Skin of body (tissue), 2 donors: Measurements from ENCODE around the gene CCL13. TPM values are rescaled to one million over a fixed set of nuclear protein-coding genes. Genes with fewer than 3 reads are reported as not detected.

Source experiments
- DNase-seq: peaks from one replicate; lab custom pipeline; 2025; lab: John Stamatoyannopoulos, UW
- total RNA-seq: library from RNA; depleted of rRNA; stranded (reverse); fragments of >200 nt; gene quantifications from one replicate; pipeline ENCODE4 v1.2.3, GENCODE V29; 2014

Gene CCL13
- total RNA-seq, 1 donor from 2014 or later, result 10.3 TPM

- DNase-seq, result no peak
These were observed 28.7 kb downstream of the CCL13 start for GRCh38 chr17:34384822-34385605.

GRCh38 chr17:34386343-34386696, 30.0 kb downstream of the CCL13 start:
- DNase-seq, result no peak

DNA sequence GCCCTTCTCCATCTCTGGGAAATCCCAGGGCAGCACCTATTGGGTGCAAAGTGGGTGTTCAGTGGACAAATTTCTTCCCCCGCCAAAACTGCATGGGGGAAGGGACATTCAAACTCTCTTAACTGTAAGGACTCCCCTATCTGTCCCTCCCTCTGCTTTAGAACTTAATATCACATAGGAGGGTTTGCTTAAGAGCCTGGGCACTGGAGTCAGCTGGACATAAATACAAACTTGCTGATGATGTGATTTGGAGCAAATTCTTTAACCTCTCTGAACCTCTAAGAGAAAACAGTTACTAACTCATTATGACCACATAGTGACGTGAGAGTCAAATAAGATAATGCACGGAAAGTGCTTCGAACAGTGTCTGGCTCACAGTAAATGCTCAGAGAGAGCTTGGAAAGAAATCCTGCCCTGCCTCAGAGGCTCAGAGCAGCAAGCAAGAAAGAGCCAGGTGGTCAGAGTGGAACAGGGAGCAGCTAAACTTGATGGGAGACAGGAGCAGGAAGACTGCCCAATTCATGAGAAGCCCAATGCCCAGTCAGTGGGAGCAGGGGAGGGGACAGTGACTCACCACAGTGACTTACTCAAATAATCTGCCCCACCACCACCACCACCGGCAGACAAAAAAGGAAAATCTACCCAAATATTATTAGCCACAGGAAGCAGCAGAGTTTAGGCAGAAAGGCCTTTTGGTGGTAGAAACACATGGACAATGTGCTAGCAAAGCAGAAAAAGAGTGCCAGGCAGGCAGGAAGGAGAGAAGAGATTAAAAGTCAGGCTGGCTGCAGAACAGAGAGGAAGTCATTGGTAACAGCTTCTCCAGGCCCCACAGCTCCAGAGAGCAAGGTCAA, 30.6 kb downstream of the CCL13 start:
- no peak for DNase-seq

GRCh38 chr17:34387566-34387965, 31.3 kb downstream of the CCL13 start:
- no peak for DNase-seq

DNA sequence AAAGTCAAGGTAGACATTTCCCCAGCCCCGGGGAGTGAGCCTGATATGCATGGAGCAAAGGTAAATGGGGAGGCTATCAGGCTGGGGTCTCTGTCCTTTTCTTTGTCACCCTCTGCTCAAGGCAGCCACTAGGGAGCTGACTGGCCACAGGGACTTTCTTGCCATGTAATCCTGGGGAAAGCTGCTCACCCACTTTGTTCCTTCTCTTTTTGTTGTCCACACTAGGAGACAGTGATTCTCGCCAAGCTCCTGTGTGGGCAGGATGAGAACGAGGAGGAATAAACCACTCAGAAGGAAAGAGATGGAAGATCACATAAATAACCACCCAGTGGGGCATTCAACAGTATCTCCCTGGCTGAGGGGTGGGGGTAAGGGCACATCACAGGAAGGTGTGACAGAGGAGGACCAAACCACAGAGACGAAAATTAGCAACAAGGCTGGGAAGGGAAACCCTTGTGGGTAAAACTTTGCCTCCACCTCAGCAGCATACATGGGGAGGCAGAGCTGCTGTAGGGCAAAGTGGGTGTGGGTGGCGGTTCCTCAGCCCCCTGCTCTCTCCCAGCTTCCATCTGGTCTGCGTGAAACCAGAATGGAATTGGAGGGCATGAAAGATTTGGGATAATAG, 33.0 kb downstream of the CCL13 start:
- no peak for DNase-seq

- DNase-seq, result no peak
These were observed 34.4 kb downstream of the CCL13 start for GRCh38 chr17:34390649-34391048.

- DNase-seq, result no peak
These were observed 35.0 kb downstream of the CCL13 start for GRCh38 chr17:34391241-34391640.

DNA sequence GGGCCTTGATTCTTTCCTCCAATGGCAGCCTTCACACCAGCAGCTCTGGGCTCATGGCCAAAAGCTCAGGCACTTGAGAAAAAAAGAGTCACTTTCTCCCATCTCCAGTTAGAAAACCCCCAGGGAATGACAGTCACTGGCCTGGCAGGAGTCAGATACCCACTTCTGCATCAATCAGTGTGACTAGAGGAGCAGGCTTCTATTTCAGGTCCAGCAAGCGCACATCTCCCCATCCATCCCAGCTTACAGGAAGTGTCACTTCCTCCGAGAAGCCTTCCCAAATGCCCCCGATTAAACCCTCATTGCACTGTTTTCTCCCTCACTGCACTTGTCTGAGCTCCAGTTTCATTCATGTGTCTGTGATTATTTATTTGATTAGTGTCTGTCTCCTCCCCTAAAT, 37.1 kb downstream of the CCL13 start:
- no peak for DNase-seq

GRCh38 chr17:34397265-34397664, 41.0 kb downstream of the CCL13 start:
- no peak for DNase-seq

DNA sequence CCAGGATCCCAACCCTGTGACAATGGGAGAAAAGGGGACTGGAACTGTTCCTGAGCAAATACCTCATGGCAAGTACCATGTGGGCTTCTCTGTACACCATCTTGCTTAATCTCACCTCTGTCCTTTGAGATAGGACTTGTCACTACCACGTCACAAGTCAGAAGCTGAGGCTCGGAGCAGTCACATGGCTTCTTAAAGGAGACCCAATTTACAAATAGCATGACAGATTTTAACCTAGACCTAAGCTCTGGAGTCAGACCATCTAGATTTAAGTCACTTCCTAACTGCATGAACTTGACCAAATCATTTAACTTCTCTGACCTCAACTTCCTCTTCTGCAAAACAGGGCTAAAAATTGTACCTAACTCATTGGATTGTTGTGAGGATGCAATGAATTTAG, 42.7 kb downstream of the CCL13 start:
- DNase-seq, result no peak

DNA sequence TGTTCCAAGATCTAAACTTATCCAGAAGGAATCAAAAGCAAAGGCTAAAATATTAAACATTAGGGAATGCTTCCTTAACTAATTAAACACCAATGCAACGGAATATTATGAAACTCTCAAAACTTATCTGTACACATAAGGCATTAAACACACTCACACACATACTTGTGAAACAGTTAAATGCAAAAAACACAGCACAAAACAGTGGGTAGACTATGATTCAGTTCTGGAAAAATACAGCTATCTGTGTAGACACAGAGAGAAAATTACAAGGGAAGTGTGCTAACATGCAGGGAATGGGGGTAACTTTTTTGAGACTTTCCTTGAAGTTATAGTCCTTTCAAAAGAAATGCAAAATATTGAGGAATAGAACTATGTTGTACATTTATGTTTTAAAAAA, 43.4 kb downstream of the CCL13 start:
- DNase-seq, result no peak

- DNase-seq, result no peak
These were observed 44.1 kb downstream of the CCL13 start for GRCh38 chr17:34400301-34400931.

GRCh38 chr17:34401165-34401564, 44.9 kb downstream of the CCL13 start:
- DNase-seq, result no peak

- no peak for DNase-seq
These were observed 46.7 kb downstream of the CCL13 start for GRCh38 chr17:34403006-34403405.

GRCh38 chr17:34406226-34406625, 49.9 kb downstream of the CCL13 start:
- DNase-seq, result no peak

Other genes starting within 250 kb of the CCL13 start
- gene CCL2, start 101.2 kb upstream of the CCL13 start, total RNA-seq, result 25.5 TPM
- gene CCL7, start 86.3 kb upstream of the CCL13 start, total RNA-seq, result not detected
- not detected for gene CCL11, start 70.7 kb upstream of the CCL13 start, total RNA-seq
- gene CCL8, start 37.0 kb upstream of the CCL13 start, total RNA-seq, result 3.1 TPM
- not detected for gene CCL1, start 6.8 kb downstream of the CCL13 start, total RNA-seq
- gene TMEM132E, start 223.1 kb downstream of the CCL13 start, total RNA-seq, result 0.49 TPM